DOHH2 (cell line): ENCODE data around the gene MRPS2.

ENCODE experiments used
- H3F3A ChIP-seq: fragments of 200-600 bp; sonication (generic), shearing (Covaris generic); 2 replicates; pipeline ENCODE4 v1.6.0; 2016; ENCODE audit warnings: antibody characterized with exemption, mild to moderate bottlenecking; ENCODE audit not compliant: control insufficient read depth, insufficient read depth
- H3K27ac ChIP-seq: fragments of 200-600 bp; sonication (generic); 2 replicates; pipeline ENCODE4 v1.5.1; 2014; ENCODE audit warnings: low read depth, mild to moderate bottlenecking, low read length, moderate library complexity
- H3K27me3 ChIP-seq: fragments of 200-600 bp; sonication (generic); 2 replicates; pipeline ENCODE4 v1.6.1; 2014; ENCODE audit warnings: mild to moderate bottlenecking, low read length, mixed read lengths; ENCODE audit not compliant: control insufficient read depth
- H3K36me3 ChIP-seq: fragments of 200-600 bp; sonication (generic); 2 replicates; pipeline ENCODE4 v1.6.1; 2014; ENCODE audit warnings: mild to moderate bottlenecking, low read length, moderate library complexity, mixed read lengths; ENCODE audit not compliant: control insufficient read depth
- H3K4me1 ChIP-seq: fragments of 200-600 bp; sonication (generic); 2 replicates; pipeline ENCODE4 v1.6.1; 2014; ENCODE audit warnings: mild to moderate bottlenecking, low read length, mixed read lengths; ENCODE audit not compliant: control insufficient read depth
- H3K4me2 ChIP-seq: fragments of 200-600 bp; sonication (generic); 2 replicates; pipeline ENCODE4 v1.6.0; 2014; ENCODE audit warnings: mild to moderate bottlenecking, low read length, moderate library complexity
- H3K4me3 ChIP-seq: fragments of 200-600 bp; sonication (generic); 2 replicates; pipeline ENCODE4 v1.5.1; 2014; ENCODE audit warnings: mild to moderate bottlenecking, low read length, mixed read lengths
- H3K79me2 ChIP-seq: fragments of 200-600 bp; sonication (generic); 2 replicates; pipeline ENCODE4 v1.6.1; 2014; ENCODE audit warnings: mild to moderate bottlenecking, low read length, mixed read lengths; ENCODE audit not compliant: control insufficient read depth
- H3K9me2 ChIP-seq: fragments of 200-600 bp; sonication (generic); replicated peaks from 2 replicates; pipeline ENCODE4 v1.6.1; 2014; ENCODE audit warnings: mild to moderate bottlenecking, low read length, mixed read lengths; ENCODE audit not compliant: control insufficient read depth
- H3K9me3 ChIP-seq: fragments of 200-600 bp; sonication (generic); 2 replicates; pipeline ENCODE4 v1.6.1; 2014; ENCODE audit warnings: antibody characterized with exemption, low read length, mixed read lengths; ENCODE audit not compliant: control insufficient read depth, insufficient read depth
- H4K20me1 ChIP-seq: fragments of 200-600 bp; sonication (generic); 2 replicates; pipeline ENCODE4 v1.6.0; 2014; ENCODE audit warnings: low read depth, mild to moderate bottlenecking, antibody characterized with exemption, low read length, moderate library complexity; ENCODE audit not compliant: control insufficient read depth, insufficient read depth
- CTCF ChIP-seq: fragments of 200-600 bp; sonication (generic); IDR thresholded peaks from one replicate; pipeline ENCODE4 v1.5.1; 2014; ENCODE audit warnings: antibody characterized with exemption, mild to moderate bottlenecking, low read depth, low read length; ENCODE audit not compliant: poor library complexity, severe bottlenecking
- EZH2phosphoT487 ChIP-seq: fragments of 200-600 bp; sonication (generic); IDR thresholded peaks from 2 replicates; pipeline ENCODE4 v1.6.1; 2017; ENCODE audit warnings: borderline replicate concordance, mild to moderate bottlenecking, antibody characterized with exemption, low read length, moderate library complexity, mixed read lengths

MRPS2 gene

DNA sequence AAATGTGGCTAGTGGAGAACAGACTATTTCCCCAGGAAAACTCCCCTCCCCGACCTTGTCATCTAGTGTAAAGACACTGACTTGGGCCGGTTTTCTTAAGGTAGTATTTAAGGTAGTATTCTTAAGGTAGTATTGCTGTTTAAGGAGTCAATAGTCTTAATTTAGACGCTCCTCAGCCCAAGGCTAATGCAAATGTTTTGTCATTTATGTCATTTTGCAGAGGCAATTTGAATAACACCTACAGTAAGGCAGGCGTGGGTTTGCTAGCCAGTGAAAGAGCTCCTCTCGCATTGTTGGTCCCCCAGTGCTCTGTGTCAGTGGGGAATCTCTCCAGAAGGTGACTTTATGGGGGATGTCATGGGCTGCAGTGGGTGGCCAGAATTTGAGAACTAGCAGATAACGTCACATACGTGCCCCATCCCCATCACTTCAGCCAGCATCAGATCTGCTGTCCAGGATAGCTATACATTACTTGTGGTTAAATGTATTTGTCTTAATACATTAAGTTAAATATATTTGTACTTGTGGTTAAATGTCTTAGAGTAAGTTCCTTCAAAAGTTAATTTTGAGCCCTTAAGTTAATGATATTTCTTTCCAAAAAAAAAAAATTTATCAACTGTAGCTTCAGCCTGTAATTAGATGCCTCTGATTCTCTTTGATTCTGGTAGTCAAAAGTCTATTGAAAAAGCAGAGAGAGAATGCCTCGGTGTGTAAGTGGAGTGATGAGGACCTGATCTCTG, 18.3 kb upstream of the MRPS2 start:
- Histone ChIP-seq H3K4me1 (0 out of 2 replicates have a peak, but pooled peaks cover 3% of the 10 kb centered on the region), H3K4me2 (no peak overlapping the region), H3K79me2 (no peaks in the 10 kb centered on the region), H3K4me3 (no peak overlapping the region), H3K27ac (no peak overlapping the region), H3K9me2 (no peaks in the 10 kb centered on the region), H3F3A (no peaks in the 10 kb centered on the region; the same call in 1 of the 2 replicates), H3K9me3 (no peaks in the 10 kb centered on the region), H3K27me3 (peaks cover 38% of the 10 kb centered on the region), H4K20me1 (no peaks in the 10 kb centered on the region), H3K36me3 (no peaks in the 10 kb centered on the region)
- TF ChIP-seq CTCF (no peak), EZH2phosphoT487 (no peak)

- no peak for TF ChIP-seq CTCF
- TF ChIP-seq EZH2phosphoT487 = no peak
- H3K9me2 ChIP-seq = no peaks in the 10 kb centered on the region
- no peaks in the 10 kb centered on the region for H3K9me3 ChIP-seq
- peaks cover 26% of the 10 kb centered on the region for H3K27me3 ChIP-seq
- 0 out of 2 replicates have a peak, but pooled peaks cover 3% of the 10 kb centered on the region for H3K4me1 ChIP-seq
- H3K79me2 ChIP-seq = no peaks in the 10 kb centered on the region
- no peaks in the 10 kb centered on the region for H4K20me1 ChIP-seq
- H3K4me3 ChIP-seq = no peak overlapping the region
- H3K27ac ChIP-seq = no peak overlapping the region
- H3F3A ChIP-seq = no peaks in the 10 kb centered on the region
- no peaks in the 10 kb centered on the region for H3K36me3 ChIP-seq
- no peak overlapping the region for H3K4me2 ChIP-seq
These were observed 15.8 kb upstream of the MRPS2 start for GRCh38 chr9:135484460-135485277.

- Histone ChIP-seq H3K79me2 (no peaks in the 10 kb centered on the region), H3K27ac (no peak overlapping the region), H3K36me3 (no peaks in the 10 kb centered on the region), H3K4me3 (no peak overlapping the region), H3K9me3 (no peaks in the 10 kb centered on the region), H3K4me1 (0 out of 2 replicates have a peak, but pooled peaks cover 3% of the 10 kb centered on the region), H3K9me2 (no peaks in the 10 kb centered on the region), H3K4me2 (no peak overlapping the region), H4K20me1 (no peaks in the 10 kb centered on the region), H3K27me3 (peaks cover 23% of the 10 kb centered on the region), H3F3A (no peaks in the 10 kb centered on the region)
- no peak for TF ChIP-seq EZH2phosphoT487
- no peak for TF ChIP-seq CTCF
These were observed 15.1 kb upstream of the MRPS2 start for GRCh38 chr9:135485385-135485784.
